Hepatocyte (in vitro differentiated cells): ENCODE results near the gene ATR. TPM values are rescaled to one million over a fixed set of nuclear protein-coding genes. Genes with fewer than 3 reads are reported as not detected.

Source experiments
- DNase-seq: peaks from one replicate; pipeline ENCODE4 v3.0.0-alpha.2; 2016; ENCODE audit warnings: low spot score
- H2AFZ ChIP-seq: fragments of 200-600 bp; sonication (generic); 2 replicates; pipeline ENCODE4 v1.6.0; 2016; ENCODE audit warnings: antibody characterized with exemption, mild to moderate bottlenecking
- H3K27ac ChIP-seq: fragments of 200-600 bp; sonication (generic); 2 replicates; pipeline ENCODE4 v1.5.1; 2016; ENCODE audit warnings: mild to moderate bottlenecking
- H3K27me3 ChIP-seq: fragments of 200-600 bp; sonication (generic); 2 replicates; pipeline ENCODE4 v1.6.1; 2016
- H3K36me3 ChIP-seq: fragments of 200-600 bp; sonication (generic); replicated peaks from 2 replicates; pipeline ENCODE4 v1.5.1; 2016; ENCODE audit warnings: low read depth; ENCODE audit not compliant: insufficient read depth
- H3K4me1 ChIP-seq: fragments of 200-600 bp; sonication (generic); 2 replicates; pipeline ENCODE4 v1.5.1; 2016; ENCODE audit warnings: mild to moderate bottlenecking, moderate library complexity; ENCODE audit not compliant: insufficient read depth
- H3K4me2 ChIP-seq: fragments of 200-600 bp; sonication (generic); 2 replicates; pipeline ENCODE4 v1.6.0; 2016
- H3K4me3 ChIP-seq: fragments of 200-600 bp; sonication (generic); 2 replicates; pipeline ENCODE4 v1.5.1; 2016; ENCODE audit warnings: mild to moderate bottlenecking
- H3K79me2 ChIP-seq: fragments of 200-600 bp; sonication (generic); 2 replicates; pipeline ENCODE4 v1.6.0; 2017; ENCODE audit warnings: mild to moderate bottlenecking
- H3K9me2 ChIP-seq: fragments of 200-600 bp; sonication (generic); replicated peaks from 2 replicates; pipeline ENCODE4 v1.6.0; 2017; ENCODE audit warnings: mild to moderate bottlenecking; ENCODE audit not compliant: insufficient read depth
- H3K9me3 ChIP-seq: fragments of 200-600 bp; sonication (generic); 2 replicates; pipeline ENCODE4 v1.5.1; 2016; ENCODE audit warnings: low read depth, mild to moderate bottlenecking
- H4K20me1 ChIP-seq: fragments of 200-600 bp; sonication (generic); 2 replicates; pipeline ENCODE4 v1.6.0; 2016; ENCODE audit warnings: mild to moderate bottlenecking; ENCODE audit not compliant: insufficient read depth, poor library complexity, severe bottlenecking
- EZH2 ChIP-seq: fragments of 200-600 bp; sonication (generic); IDR thresholded peaks from 2 replicates; pipeline ENCODE4 v1.6.1; 2016; ENCODE audit warnings: antibody characterized with exemption, mild to moderate bottlenecking, borderline replicate concordance
- EZH2phosphoT487 ChIP-seq: fragments of 200-600 bp; sonication (generic); IDR thresholded peaks from one replicate; pipeline ENCODE4 v1.6.1; 2018; ENCODE audit warnings: antibody characterized with exemption, mild to moderate bottlenecking, low read depth, moderate library complexity; ENCODE audit not compliant: unreplicated experiment, severe bottlenecking
- WGBS: methylation state at CpG from one replicate; pipeline ENCODE4 v1.1.6; 2016; ENCODE audit warnings: low lambda C conversion rate; ENCODE audit errors: missing lambda C conversion rate; 5-methylcytosine and 5-hydroxymethylcytosine counted together
- polyA plus RNA-seq: library from polyadenylated mRNA; unstranded; fragments of >200 nt; fragmentation: Nextera tagmentation; extraction: Ambion mirVana; gene quantifications from 2 replicates; pipeline ENCODE4 v1.2.1, GENCODE V29; 2016
- total RNA-seq: library from RNA; depleted of rRNA; stranded (reverse); fragments of >200 nt; gene quantifications from 2 replicates; pipeline ENCODE4 v1.2.3, GENCODE V29; 2014
- TF ChIP-seq, protein P1 (sequence below): fragments of 200-600 bp; sonication (generic); IDR thresholded peaks from 2 replicates; pipeline ENCODE4 v1.5.1; 2016; ENCODE audit warnings: antibody characterized with exemption, mild to moderate bottlenecking; ENCODE audit not compliant: poor library complexity

ATR gene
- total and polyA plus RNA-seq, 2 experiments from 2014 or later = 10.0 to 35.6 TPM

DNA sequence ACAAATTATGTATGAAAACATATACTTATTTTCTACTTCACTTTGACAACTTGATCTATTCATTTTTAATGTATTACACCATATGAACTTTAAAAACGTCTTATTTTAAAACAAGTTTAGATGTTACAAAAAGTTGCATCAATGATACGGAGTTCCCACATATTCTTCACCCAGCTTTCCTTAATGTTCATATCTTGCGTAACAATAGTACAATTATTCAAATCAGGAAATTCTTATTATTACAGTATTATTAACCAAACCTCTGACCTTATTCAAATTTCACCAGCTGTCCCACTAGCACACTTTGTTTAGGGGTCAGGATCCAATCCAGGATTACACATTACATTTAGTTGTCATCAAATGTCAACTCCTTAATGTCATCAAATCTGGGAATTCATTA lies 117.8 kb downstream of the ATR start:
- 95% methylated on average over 3 of the region's 3 CpGs for WGBS
- H4K20me1 ChIP-seq = no peaks in the 10 kb centered on the region
- no peaks in the 10 kb centered on the region for H3K79me2 ChIP-seq
- no peak overlapping the region for H2AFZ ChIP-seq
- H3K4me2 ChIP-seq = no peak overlapping the region
- H3K27me3 ChIP-seq = no peaks in the 10 kb centered on the region
- no peaks in the 10 kb centered on the region for H3K9me3 ChIP-seq
- no peaks in the 10 kb centered on the region for H3K9me2 ChIP-seq
- no peaks in the 10 kb centered on the region for H3K4me1 ChIP-seq
- H3K4me3 ChIP-seq = no peak overlapping the region
- no peak overlapping the region for H3K27ac ChIP-seq
- no peaks in the 10 kb centered on the region for H3K36me3 ChIP-seq
- TF ChIP-seq EZH2 (no peak), EZH2phosphoT487 (no peak)
- TF ChIP-seq, protein P1, sequence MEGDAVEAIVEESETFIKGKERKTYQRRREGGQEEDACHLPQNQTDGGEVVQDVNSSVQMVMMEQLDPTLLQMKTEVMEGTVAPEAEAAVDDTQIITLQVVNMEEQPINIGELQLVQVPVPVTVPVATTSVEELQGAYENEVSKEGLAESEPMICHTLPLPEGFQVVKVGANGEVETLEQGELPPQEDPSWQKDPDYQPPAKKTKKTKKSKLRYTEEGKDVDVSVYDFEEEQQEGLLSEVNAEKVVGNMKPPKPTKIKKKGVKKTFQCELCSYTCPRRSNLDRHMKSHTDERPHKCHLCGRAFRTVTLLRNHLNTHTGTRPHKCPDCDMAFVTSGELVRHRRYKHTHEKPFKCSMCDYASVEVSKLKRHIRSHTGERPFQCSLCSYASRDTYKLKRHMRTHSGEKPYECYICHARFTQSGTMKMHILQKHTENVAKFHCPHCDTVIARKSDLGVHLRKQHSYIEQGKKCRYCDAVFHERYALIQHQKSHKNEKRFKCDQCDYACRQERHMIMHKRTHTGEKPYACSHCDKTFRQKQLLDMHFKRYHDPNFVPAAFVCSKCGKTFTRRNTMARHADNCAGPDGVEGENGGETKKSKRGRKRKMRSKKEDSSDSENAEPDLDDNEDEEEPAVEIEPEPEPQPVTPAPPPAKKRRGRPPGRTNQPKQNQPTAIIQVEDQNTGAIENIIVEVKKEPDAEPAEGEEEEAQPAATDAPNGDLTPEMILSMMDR = no peak
- DNase-seq = no peak

- TF ChIP-seq, protein P1 = no peak
- TF ChIP-seq EZH2phosphoT487 (no peak), EZH2 (no peak)
- Histone ChIP-seq H3K4me1 (no peaks in the 10 kb centered on the region), H3K4me3 (no peak overlapping the region), H3K36me3 (no peaks in the 10 kb centered on the region), H3K27ac (no peak overlapping the region), H3K79me2 (no peaks in the 10 kb centered on the region), H4K20me1 (no peaks in the 10 kb centered on the region), H3K9me2 (no peaks in the 10 kb centered on the region), H2AFZ (no peak overlapping the region), H3K4me2 (no peak overlapping the region), H3K9me3 (no peaks in the 10 kb centered on the region), H3K27me3 (no peaks in the 10 kb centered on the region)
- no peak for DNase-seq
- WGBS = 83% methylated on average over 2 of the region's 2 CpGs
Measured at GRCh38 chr3:142459929-142460328, 118.6 kb downstream of the ATR start.

- Histone ChIP-seq H3K4me2 (no peak overlapping the region), H3K79me2 (no peaks in the 10 kb centered on the region), H2AFZ (no peak overlapping the region), H3K36me3 (no peaks in the 10 kb centered on the region), H3K9me3 (no peaks in the 10 kb centered on the region), H4K20me1 (no peaks in the 10 kb centered on the region), H3K27me3 (no peaks in the 10 kb centered on the region), H3K4me1 (no peaks in the 10 kb centered on the region), H3K9me2 (no peaks in the 10 kb centered on the region), H3K4me3 (no peak overlapping the region), H3K27ac (no peak overlapping the region)
- WGBS = 72% methylated on average over 3 of the region's 3 CpGs
- TF ChIP-seq EZH2 (no peak), EZH2phosphoT487 (no peak)
- TF ChIP-seq, protein P1 = no peak
- no peak for DNase-seq
Measured at GRCh38 chr3:142459096-142459495, 119.4 kb downstream of the ATR start.

GRCh38 chr3:142450881-142451280 lies 127.7 kb downstream of the ATR start:
- H3K36me3 ChIP-seq = no peaks in the 10 kb centered on the region
- no peak overlapping the region for H3K27ac ChIP-seq
- H3K79me2 ChIP-seq = peaks cover 17% of the 10 kb centered on the region
- H3K27me3 ChIP-seq = no peaks in the 10 kb centered on the region
- no peaks in the 10 kb centered on the region for H4K20me1 ChIP-seq
- no peak overlapping the region for H3K4me2 ChIP-seq
- 94% methylated on average over 5 of the region's 5 CpGs for WGBS
- no peak overlapping the region for H3K4me3 ChIP-seq
- no peak for DNase-seq
- no peaks in the 10 kb centered on the region for H3K9me3 ChIP-seq
- H3K4me1 ChIP-seq = peaks cover 11% of the 10 kb centered on the region
- H3K9me2 ChIP-seq = no peaks in the 10 kb centered on the region
- no peak for TF ChIP-seq EZH2
- H2AFZ ChIP-seq = no peak overlapping the region
